Measurements from ENCODE around the gene TKTL1. TPM values are rescaled to one million over a fixed set of nuclear protein-coding genes. Genes with fewer than 3 reads are reported as not detected.

TKTL1 gene
- total RNA-seq, 2 experiments from 2014 or later = 0.06 to 0.78 TPM

GRCh38 chrX:154321152-154321551 is 25.6 kb downstream of the TKTL1 start:
- Histone ChIP-seq H3K79me2 (ENCODE audit: insufficient read depth, low read depth, low read length) (no peaks in the 10 kb centered on the region), H3K4me2 (ENCODE audit: low read length) (peak overlapping the region; percentile 67), H4K20me1 (ENCODE audit: insufficient read depth, low read length) (no peaks in the 10 kb centered on the region), H3K27ac (ENCODE audit: low read depth, low read length, poor library complexity, severe bottlenecking) (peak overlapping the region; percentile 37), H3K9me2 (ENCODE audit: insufficient read depth, low read length) (no peaks in the 10 kb centered on the region), H2AFZ (ENCODE audit: low read length) (peak overlapping the region; percentile 7; the same call in 1 of the 2 replicates), H3K4me1 (ENCODE audit: insufficient read depth, low read length, poor library complexity, severe bottlenecking) (peaks cover 42% of the 10 kb centered on the region), H3K36me3 (ENCODE audit: insufficient read depth, low read length) (no peaks in the 10 kb centered on the region), H3K4me3 (ENCODE audit: low read depth, low read length, poor library complexity, severe bottlenecking) (peak overlapping the region; percentile 51), H3K9me3 (ENCODE audit: low read length) (no peaks in the 10 kb centered on the region)
- CTCF ChIA-PET (ENCODE audit: unreplicated experiment) = no interaction called here
- POLR2A ChIA-PET = no interaction called here
- intact Hi-C loops (cut with micrococcal nuclease; ENCODE audit: unreplicated experiment) = loop anchor here (2.0 kb wide), 1 partner anchor 54 kb away; the partner anchor contains the start of gene FLNA
- peak; percentile 54 for DNase-seq (ENCODE audit: low spot score)
- no TSS peak for BruUV-seq (replicated peaks)
- TF ChIP-seq EZH2phosphoT487 (IDR thresholded peaks at IDR 0.05; ENCODE audit: borderline replicate concordance, low read depth, low read length) = no peak
- no peak for TF ChIP-seq CTCF (conservative IDR thresholded peaks at IDR 0.05; ENCODE audit: low read length)

DNA sequence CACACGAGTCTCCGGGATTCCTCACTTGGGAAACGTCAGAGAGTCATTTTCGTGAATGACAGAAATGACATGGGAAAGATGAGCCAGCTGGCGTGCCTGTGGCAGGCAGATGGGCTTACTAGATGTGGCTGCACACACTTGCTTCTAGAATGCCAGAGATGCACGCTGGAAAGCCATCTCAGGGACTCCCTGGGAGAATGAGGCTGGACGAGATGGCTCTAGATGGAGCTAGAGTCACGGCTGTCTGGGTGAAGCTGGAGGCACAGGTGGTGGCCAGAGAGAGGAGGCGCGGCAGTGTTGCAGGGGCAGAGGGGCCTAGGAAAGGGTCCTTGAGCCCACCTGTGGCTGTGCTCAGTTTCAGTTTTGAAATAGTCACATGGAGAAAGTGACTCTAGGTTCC is 26.0 kb downstream of the TKTL1 start:
- CTCF ChIA-PET (ENCODE audit: unreplicated experiment) = interaction anchor here (0.7 kb wide), 1 partner anchor 12 kb away, joined by 3 read pairs; no protein-coding TSS in a partner anchor
- Histone ChIP-seq H3K4me2 (ENCODE audit: low read length) (peak overlapping the region; percentile 67), H3K4me3 (ENCODE audit: low read depth, low read length, poor library complexity, severe bottlenecking) (peak overlapping the region; percentile 51), H3K9me3 (ENCODE audit: low read length) (no peaks in the 10 kb centered on the region), H3K9me2 (ENCODE audit: insufficient read depth, low read length) (no peaks in the 10 kb centered on the region), H4K20me1 (ENCODE audit: insufficient read depth, low read length) (no peaks in the 10 kb centered on the region), H2AFZ (ENCODE audit: low read length) (no peak overlapping the region; the same call in 1 of the 2 replicates), H3K4me1 (ENCODE audit: insufficient read depth, low read length, poor library complexity, severe bottlenecking) (peaks cover 47% of the 10 kb centered on the region), H3K79me2 (ENCODE audit: insufficient read depth, low read depth, low read length) (no peaks in the 10 kb centered on the region), H3K27ac (ENCODE audit: low read depth, low read length, poor library complexity, severe bottlenecking) (peak overlapping the region; percentile 37), H3K36me3 (ENCODE audit: insufficient read depth, low read length) (no peaks in the 10 kb centered on the region)
- POLR2A ChIA-PET = interaction anchor here (0.7 kb wide), 1 partner anchor 169 kb away, joined by 5 read pairs; the partner anchor contains the start of gene SLC10A3
- DNase-seq (ENCODE audit: low spot score) = peak; percentile 57
- TF ChIP-seq EZH2phosphoT487 (IDR thresholded peaks at IDR 0.05; ENCODE audit: borderline replicate concordance, low read depth, low read length) = no peak
- TF ChIP-seq CTCF (conservative IDR thresholded peaks at IDR 0.05; ENCODE audit: low read length) = peak; percentile 59
- BruUV-seq (replicated peaks) = no TSS peak
- intact Hi-C loops (cut with micrococcal nuclease; ENCODE audit: unreplicated experiment) = loop anchor here (2.0 kb wide), 1 partner anchor 53 kb away; the partner anchor contains the start of gene FLNA

GRCh38 chrX:154322890-154323289 is 27.3 kb downstream of the TKTL1 start:
- intact Hi-C loops (cut with micrococcal nuclease; ENCODE audit: unreplicated experiment) = no loop called here
- Histone ChIP-seq H3K9me2 (ENCODE audit: insufficient read depth, low read length) (no peaks in the 10 kb centered on the region), H3K9me3 (ENCODE audit: low read length) (no peaks in the 10 kb centered on the region), H3K27ac (ENCODE audit: low read depth, low read length, poor library complexity, severe bottlenecking) (no peak overlapping the region), H2AFZ (ENCODE audit: low read length) (peak overlapping the region; percentile 25; the same call in 1 of the 2 replicates), H3K79me2 (ENCODE audit: insufficient read depth, low read depth, low read length) (no peaks in the 10 kb centered on the region), H3K4me3 (ENCODE audit: low read depth, low read length, poor library complexity, severe bottlenecking) (no peak overlapping the region), H3K4me2 (ENCODE audit: low read length) (no peak overlapping the region), H4K20me1 (ENCODE audit: insufficient read depth, low read length) (no peaks in the 10 kb centered on the region), H3K4me1 (ENCODE audit: insufficient read depth, low read length, poor library complexity, severe bottlenecking) (peaks cover 59% of the 10 kb centered on the region), H3K36me3 (ENCODE audit: insufficient read depth, low read length) (no peaks in the 10 kb centered on the region)
- no peak for TF ChIP-seq EZH2phosphoT487 (IDR thresholded peaks at IDR 0.05; ENCODE audit: borderline replicate concordance, low read depth, low read length)
- no peak for TF ChIP-seq CTCF (conservative IDR thresholded peaks at IDR 0.05; ENCODE audit: low read length)
- BruUV-seq (replicated peaks) = no TSS peak
- ChIA-PET CTCF (ENCODE audit: unreplicated experiment) (no interaction called here), POLR2A (interaction anchor here (0.6 to 0.7 kb wide), 2 partner anchors 11 to 587 kb away, joined by 3 to 4 read pairs; no protein-coding TSS in a partner anchor)
- DNase-seq (ENCODE audit: low spot score) = no peak
